H9 (cell line): ENCODE data around the gene LARP6. TPM values are rescaled to one million over a fixed set of nuclear protein-coding genes. Genes with fewer than 3 reads are reported as not detected.

Source experiments
- DNase-seq: peaks from one replicate; pipeline ENCODE4 v3.0.0-alpha.2; 2017
- H2AFZ ChIP-seq: one replicate; pipeline ENCODE4 v1.6.1; 2013; ENCODE audit warnings: mild to moderate bottlenecking, low read length, control low read depth, moderate library complexity
- H2AK5ac ChIP-seq: 2 replicates; pipeline ENCODE4 v1.6.1; 2013; ENCODE audit warnings: low read length, control low read depth, mixed read lengths; ENCODE audit not compliant: insufficient read length
- H2BK120ac ChIP-seq: one replicate; pipeline ENCODE4 v1.6.1; 2013; ENCODE audit warnings: low read depth, mild to moderate bottlenecking, low read length, control low read depth, inconsistent platforms; ENCODE audit not compliant: poor library complexity, severe bottlenecking
- H2BK12ac ChIP-seq: 2 replicates; pipeline ENCODE4 v1.6.1; 2013; ENCODE audit warnings: low read length, control low read depth, mixed read lengths, low read depth; ENCODE audit not compliant: insufficient read length
- H2BK15ac ChIP-seq: 2 replicates; pipeline ENCODE4 v1.6.1; 2013; ENCODE audit warnings: low read depth, low read length, control low read depth
- H2BK20ac ChIP-seq: one replicate; pipeline ENCODE4 v1.6.1; 2013; ENCODE audit warnings: low read depth, mild to moderate bottlenecking, low read length, control low read depth, inconsistent platforms; ENCODE audit not compliant: poor library complexity, severe bottlenecking
- H2BK5ac ChIP-seq: 2 replicates; pipeline ENCODE4 v1.6.1; 2013; ENCODE audit warnings: low read length, control low read depth, mixed read lengths; ENCODE audit not compliant: insufficient read length
- H3K14ac ChIP-seq: 2 replicates; pipeline ENCODE4 v1.6.1; 2013; ENCODE audit warnings: low read length, control low read depth; ENCODE audit not compliant: insufficient read depth
- H3K18ac ChIP-seq: 2 replicates; pipeline ENCODE4 v1.6.1; 2013; ENCODE audit warnings: low read depth, mild to moderate bottlenecking, mixed read lengths, low read length, control low read depth; ENCODE audit not compliant: insufficient read length
- H3K23ac ChIP-seq: 2 replicates; pipeline ENCODE4 v1.6.1; 2013; ENCODE audit warnings: low read length, control low read depth, mixed read lengths, low read depth; ENCODE audit not compliant: insufficient read length
- H3K23me2 ChIP-seq: 2 replicates; pipeline ENCODE4 v1.6.1; 2013; ENCODE audit warnings: low read depth, mild to moderate bottlenecking, mixed read lengths, low read length, control low read depth; ENCODE audit not compliant: insufficient read length, poor library complexity, severe bottlenecking
- H3K27ac ChIP-seq: 2 replicates; pipeline ENCODE4 v1.5.1; 2013; ENCODE audit warnings: low read length, control low read depth, mixed read lengths, low read depth; ENCODE audit not compliant: insufficient read length
- H3K27me3 ChIP-seq: 2 replicates; pipeline ENCODE4 v1.6.1; 2013; ENCODE audit warnings: low read length, control low read depth, inconsistent platforms; ENCODE audit not compliant: insufficient read depth
- H3K4ac ChIP-seq: 2 replicates; pipeline ENCODE4 v1.6.1; 2013; ENCODE audit warnings: low read depth, mild to moderate bottlenecking, control low read depth, inconsistent platforms, low read length, moderate library complexity
- H3K4me1 ChIP-seq: 2 replicates; pipeline ENCODE4 v1.6.1; 2013; ENCODE audit warnings: low read length, control low read depth, inconsistent platforms; ENCODE audit not compliant: insufficient read depth
- H3K4me2 ChIP-seq: 2 replicates; pipeline ENCODE4 v1.6.1; 2013; ENCODE audit warnings: low read length, control low read depth, mixed read lengths; ENCODE audit not compliant: insufficient read length, insufficient read depth
- H3K56ac ChIP-seq: 2 replicates; pipeline ENCODE4 v1.6.1; 2013; ENCODE audit warnings: low read depth, mild to moderate bottlenecking, mixed read lengths, low read length, control low read depth; ENCODE audit not compliant: insufficient read length
- H3K79me1 ChIP-seq: 2 replicates; pipeline ENCODE4 v1.6.1; 2013; ENCODE audit warnings: low read depth, mild to moderate bottlenecking, moderate library complexity, low read length, control low read depth, inconsistent platforms; ENCODE audit not compliant: insufficient read depth, poor library complexity, severe bottlenecking
- H3K79me2 ChIP-seq: 2 replicates; pipeline ENCODE4 v1.6.1; 2013; ENCODE audit warnings: low read length, control low read depth, inconsistent platforms; ENCODE audit not compliant: insufficient read depth
- H3K9ac ChIP-seq: 2 replicates; pipeline ENCODE4 v1.6.1; 2013; ENCODE audit warnings: low read length, control low read depth, mixed read lengths; ENCODE audit not compliant: insufficient read length; ENCODE audit errors: extremely low read depth
- H3K9me3 ChIP-seq: one replicate; pipeline ENCODE4 v1.6.1; 2013; ENCODE audit warnings: low read depth, low read length, inconsistent platforms; ENCODE audit not compliant: control insufficient read depth
- H3T11ph ChIP-seq: one replicate; pipeline ENCODE4 v1.6.1; 2013; ENCODE audit warnings: mild to moderate bottlenecking, low read length, control low read depth, inconsistent platforms
- H4K20me1 ChIP-seq: one replicate; pipeline ENCODE4 v1.6.1; 2013; ENCODE audit not compliant: control insufficient read depth, insufficient read length, insufficient read depth
- H4K5ac ChIP-seq: 2 replicates; pipeline ENCODE4 v1.6.1; 2013; ENCODE audit warnings: low read depth, mild to moderate bottlenecking, mixed read lengths, low read length, control low read depth; ENCODE audit not compliant: insufficient read length
- H4K8ac ChIP-seq: replicated peaks from 2 replicates; pipeline ENCODE4 v1.6.1; 2013; ENCODE audit warnings: low read length, control low read depth, mixed read lengths, low read depth; ENCODE audit not compliant: insufficient read length
- H4K91ac ChIP-seq: 2 replicates; pipeline ENCODE4 v1.6.1; 2013; ENCODE audit warnings: low read depth, mild to moderate bottlenecking, moderate library complexity, mixed read lengths, low read length, control low read depth; ENCODE audit not compliant: insufficient read length
- H3K27ac Mint-ChIP-seq, 3 experiments: 2 replicates in 2 of 3; 3 replicates in 1 of 3; pipeline ENCODE4 v1.8.0; 2020 to 2021; ENCODE audit warnings: mixed read lengths in 3 of 3, mild to moderate bottlenecking in 1 of 3, moderate library complexity in 1 of 3
- H3K27me3 Mint-ChIP-seq: 2 replicates; pipeline ENCODE4 v1.8.0; 2021; ENCODE audit warnings: low read depth, mild to moderate bottlenecking, moderate library complexity, mixed read lengths
- H3K36me3 Mint-ChIP-seq, 3 experiments: 2 replicates in 2 of 3; 3 replicates in 1 of 3; pipeline ENCODE4 v1.8.0; 2020 to 2021; ENCODE audit warnings: low read depth in 3 of 3, mixed read lengths in 3 of 3; ENCODE audit not compliant: insufficient read depth in 1 of 3
- H3K4me1 Mint-ChIP-seq, 2 experiments: 2 replicates each; pipeline ENCODE4 v1.8.0; 2020; ENCODE audit warnings: mixed read lengths in 2 of 2
- H3K4me3 Mint-ChIP-seq, 2 experiments: 2 replicates in 1 of 2; 3 replicates in 1 of 2; pipeline ENCODE4 v1.8.0; 2020 to 2021; ENCODE audit warnings: mild to moderate bottlenecking in 2 of 2, mixed read lengths in 2 of 2, moderate library complexity in 1 of 2
- H3K9me3 Mint-ChIP-seq, 2 experiments: 2 replicates in 1 of 2; 3 replicates in 1 of 2; pipeline ENCODE4 v1.8.0; 2020; ENCODE audit warnings: mild to moderate bottlenecking in 2 of 2, mixed read lengths in 2 of 2, moderate library complexity in 1 of 2
- CTCF ChIP-seq: fragments of 200-600 bp; sonication (generic); conservative IDR thresholded peaks from 3 replicates; pipeline ENCODE4 v1.8.0; 2021; ENCODE audit warnings: antibody characterized with exemption, mild to moderate bottlenecking
- WGBS: extraction: QIAGEN DNeasy Blood & Tissue Kit; methylation state at CpG from one replicate; pipeline ENCODE4 v1.1.7; 2013; ENCODE audit warnings: missing lambda C conversion rate, low lambda C conversion rate, mixed read lengths; ENCODE audit not compliant: insufficient read length; ENCODE audit errors: extremely low coverage; 5-methylcytosine and 5-hydroxymethylcytosine counted together
- total RNA-seq: library from RNA; stranded (reverse); gene quantifications from 2 replicates; pipeline ENCODE4 v1.2.1, GENCODE V29; 2021

LARP6 gene
- total RNA-seq, 1 experiment from 2014 or later, result 18.9 TPM

DNA sequence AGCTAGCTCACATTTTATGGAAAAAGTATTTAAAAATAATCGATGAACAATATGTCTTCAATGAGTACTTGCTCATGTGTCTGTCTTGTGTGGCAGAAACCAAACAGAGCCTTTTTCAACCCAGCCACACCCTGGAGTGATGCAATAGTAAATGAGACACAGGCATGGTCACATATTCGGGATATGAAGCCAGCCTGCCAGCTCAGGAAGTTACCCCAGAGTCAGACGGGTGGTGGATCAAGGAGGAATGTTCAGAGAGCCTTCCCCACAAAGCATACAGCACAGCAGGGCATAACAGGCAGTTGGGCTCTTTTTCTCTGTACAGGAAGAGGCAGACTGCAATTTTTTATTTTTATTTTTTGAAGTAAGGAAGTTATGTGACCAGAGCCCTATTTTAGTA lies 27.3 kb downstream of the LARP6 start:
- Histone ChIP-seq H3K4ac (no peak overlapping the region), H3K4me2 (no peak overlapping the region), H3T11ph (no peak overlapping the region), H3K23ac (no peak overlapping the region), H2AK5ac (no peak overlapping the region), H2AFZ (no peak overlapping the region), H2BK120ac (no peak overlapping the region), H3K79me1 (no peaks in the 10 kb centered on the region), H3K79me2 (no peaks in the 10 kb centered on the region), H4K5ac (no peak overlapping the region), H3K14ac (no peak overlapping the region), H2BK5ac (no peak overlapping the region), H3K9me3 (no peaks in the 10 kb centered on the region), H3K23me2 (no peaks in the 10 kb centered on the region), H3K18ac (no peak overlapping the region), H3K9ac (no peak overlapping the region), H2BK20ac (no peak overlapping the region), H3K56ac (no peak overlapping the region), H3K27me3 (no peaks in the 10 kb centered on the region), H4K8ac (no peak overlapping the region), H3K4me1 (no peaks in the 10 kb centered on the region), H4K91ac (no peak overlapping the region), H2BK15ac (no peak overlapping the region), H4K20me1 (no peaks in the 10 kb centered on the region), H3K27ac (no peak overlapping the region), H2BK12ac (no peak overlapping the region)
- Mint-ChIP-seq H3K4me1 (peaks cover 7% of the 10 kb centered on the region in 2 experiments), H3K36me3 (peaks cover 0 to 3% (median 2%) of the 10 kb centered on the region in 3 experiments; a peak in 4 of 7 replicates), H3K27me3 (no peaks in the 10 kb centered on the region), H3K9me3 (no peaks in the 10 kb centered on the region), H3K27ac (no peak overlapping the region), H3K4me3 (no peak overlapping the region)
- no peak for DNase-seq
- TF ChIP-seq CTCF, result no peak
- no CpG with 5 or more reads among the region's 3 CpGs for WGBS
